Colonic mucosa (tissue), 4 donors: ENCODE data around the gene ST6GALNAC1. TPM values are rescaled to one million over a fixed set of nuclear protein-coding genes. Genes with fewer than 3 reads are reported as not detected.

ENCODE experiments used
- DNase-seq: peaks from one replicate; pipeline ENCODE4 v3.0.0-alpha.2; 2020
- H3K27ac ChIP-seq: fragments of 200-600 bp; one replicate; pipeline ENCODE4 v1.8.0; 2021
- H3K27me3 ChIP-seq: fragments of 200-600 bp; one replicate; pipeline ENCODE4 v1.8.0; 2021
- H3K36me3 ChIP-seq: fragments of 200-600 bp; one replicate; pipeline ENCODE4 v1.8.0; 2021
- H3K4me1 ChIP-seq: fragments of 200-600 bp; one replicate; pipeline ENCODE4 v1.8.0; 2021; ENCODE audit warnings: mild to moderate bottlenecking
- H3K4me3 ChIP-seq: fragments of 200-600 bp; one replicate; pipeline ENCODE4 v1.8.0; 2021
- H3K9ac ChIP-seq, 2 donors: one replicate each; pipeline ENCODE4 v1.7.0; 2013; ENCODE audit warnings: control low read depth in 2 of 2, low read depth in 2 of 2, low read length in 2 of 2
- H3K9me3 ChIP-seq: fragments of 200-600 bp; one replicate; pipeline ENCODE4 v1.8.0; 2021
- intact Hi-C: fragments of 100-400 bp; cut with DNase I; formaldehyde crosslinking; loops from one replicate; pipeline ENCODE4 v1.14.1; 2022
- total RNA-seq, 2 donors: library from RNA; stranded (reverse); fragmentation: NEBNext Ultra II Directional in 1 of 2; extraction: Animal tissue kit (Norgen Biotek cat#: 25700) in 1 of 2; gene quantifications; one replicate each; pipeline ENCODE4 v1.2.1, GENCODE V29; 2021
- TF ChIP-seq, protein P1 (sequence below): fragments of 200-600 bp; IDR thresholded peaks from one replicate; pipeline ENCODE4 v1.8.0; 2022; ENCODE audit warnings: antibody characterized with exemption, mild to moderate bottlenecking
- donor health status: healthy.
- donor health status: DM: no; HTN: no; CAD: no.
- donor health status: DM: no; HTN: no; CAD: no.

The ST6GALNAC1 gene
- total RNA-seq, 2 donors from 2014 or later, result 311 to 465 TPM

DNA sequence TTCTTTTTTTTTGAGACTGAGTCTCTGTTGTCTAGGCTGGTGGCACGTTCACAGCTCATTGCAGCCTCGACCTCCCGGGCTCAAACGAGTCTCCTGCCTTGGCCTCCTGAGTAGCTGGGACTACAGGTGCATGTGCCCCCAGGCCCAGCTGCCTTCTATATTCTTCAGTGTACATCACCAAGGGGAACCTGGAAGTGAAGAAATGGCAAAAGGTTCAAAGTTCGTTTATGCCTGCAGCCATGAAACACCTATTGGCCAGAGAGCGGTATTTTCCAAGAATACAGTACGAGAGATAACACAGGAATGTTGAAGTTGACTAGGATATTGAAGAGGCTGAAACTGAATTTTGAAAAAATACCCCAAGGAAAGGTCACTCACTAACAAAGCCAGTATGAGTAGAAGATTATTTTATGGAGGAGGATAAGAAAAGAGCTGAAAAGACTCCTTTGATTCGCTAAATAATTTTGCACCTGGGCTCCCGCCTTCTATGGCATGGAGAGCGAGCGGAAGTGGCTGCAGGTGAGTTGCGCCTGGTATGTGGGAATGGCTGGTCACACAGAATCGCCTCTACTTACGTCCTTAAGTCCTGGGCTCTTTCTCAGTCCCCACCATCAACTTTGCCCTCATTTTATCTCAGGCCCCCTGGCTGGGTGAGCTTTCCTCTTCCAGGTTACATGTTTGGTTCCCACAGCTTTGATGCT is 9.8 kb downstream of the ST6GALNAC1 start:
- H3K4me1 ChIP-seq, result no peaks in the 10 kb centered on the region
- H3K9ac ChIP-seq, result peak overlapping the region in 1 of 2 donors; percentile 44
- H3K27ac ChIP-seq, result no peak overlapping the region
- H3K36me3 ChIP-seq, result no peaks in the 10 kb centered on the region
- intact Hi-C loops, result loop anchor here (5.0 kb wide), 1 partner anchor 66 kb away; a partner anchor contains a TSS
- H3K4me3 ChIP-seq, result no peak overlapping the region
- no peak for DNase-seq
- no peaks in the 10 kb centered on the region for H3K9me3 ChIP-seq
- no peaks in the 10 kb centered on the region for H3K27me3 ChIP-seq
- TF ChIP-seq, protein P1, sequence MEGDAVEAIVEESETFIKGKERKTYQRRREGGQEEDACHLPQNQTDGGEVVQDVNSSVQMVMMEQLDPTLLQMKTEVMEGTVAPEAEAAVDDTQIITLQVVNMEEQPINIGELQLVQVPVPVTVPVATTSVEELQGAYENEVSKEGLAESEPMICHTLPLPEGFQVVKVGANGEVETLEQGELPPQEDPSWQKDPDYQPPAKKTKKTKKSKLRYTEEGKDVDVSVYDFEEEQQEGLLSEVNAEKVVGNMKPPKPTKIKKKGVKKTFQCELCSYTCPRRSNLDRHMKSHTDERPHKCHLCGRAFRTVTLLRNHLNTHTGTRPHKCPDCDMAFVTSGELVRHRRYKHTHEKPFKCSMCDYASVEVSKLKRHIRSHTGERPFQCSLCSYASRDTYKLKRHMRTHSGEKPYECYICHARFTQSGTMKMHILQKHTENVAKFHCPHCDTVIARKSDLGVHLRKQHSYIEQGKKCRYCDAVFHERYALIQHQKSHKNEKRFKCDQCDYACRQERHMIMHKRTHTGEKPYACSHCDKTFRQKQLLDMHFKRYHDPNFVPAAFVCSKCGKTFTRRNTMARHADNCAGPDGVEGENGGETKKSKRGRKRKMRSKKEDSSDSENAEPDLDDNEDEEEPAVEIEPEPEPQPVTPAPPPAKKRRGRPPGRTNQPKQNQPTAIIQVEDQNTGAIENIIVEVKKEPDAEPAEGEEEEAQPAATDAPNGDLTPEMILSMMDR, result no peak

DNA sequence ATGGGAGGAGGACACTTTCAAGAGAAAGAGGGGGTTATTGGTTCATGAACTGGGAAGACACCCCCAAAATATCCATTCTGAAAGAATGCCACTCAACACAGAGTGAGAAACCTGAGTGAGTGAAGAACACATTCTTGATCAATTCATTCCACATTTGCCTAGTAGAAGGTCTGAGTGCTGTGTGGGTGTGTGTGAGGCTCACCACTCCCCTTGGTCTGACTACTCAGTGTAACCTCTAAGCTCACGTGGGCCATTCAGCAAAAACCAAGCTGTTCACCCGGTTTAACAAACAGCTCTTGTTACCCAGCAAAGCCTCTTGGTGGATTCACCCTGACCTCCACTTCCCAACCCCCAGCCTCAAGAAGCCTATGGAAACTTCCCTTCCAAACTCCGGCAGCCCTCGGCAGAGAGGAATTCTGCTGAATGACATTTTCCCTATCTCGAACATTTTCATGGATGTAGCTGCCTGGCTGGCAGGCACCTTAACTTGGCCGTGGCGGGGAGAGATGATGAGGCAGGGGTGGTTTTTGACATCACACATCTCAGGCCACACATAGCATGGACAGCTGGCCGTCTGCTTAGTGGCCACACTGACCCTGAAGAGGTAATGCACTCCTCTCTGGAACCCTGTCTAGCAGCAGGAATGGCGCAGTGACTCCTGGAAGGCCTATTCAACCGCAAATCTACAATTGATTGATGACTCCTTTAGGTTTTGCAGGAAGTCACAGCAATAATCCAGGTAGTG is 11.6 kb downstream of the ST6GALNAC1 start:
- no peaks in the 10 kb centered on the region for H3K36me3 ChIP-seq
- no peak for DNase-seq
- intact Hi-C loops, result loop anchor here (5.0 kb wide), 1 partner anchor 65 kb away; a partner anchor contains a TSS
- H3K27ac ChIP-seq, result no peak overlapping the region
- H3K9me3 ChIP-seq, result no peaks in the 10 kb centered on the region
- no peaks in the 10 kb centered on the region for H3K4me1 ChIP-seq
- TF ChIP-seq, protein P1, result no peak
- H3K27me3 ChIP-seq, result no peaks in the 10 kb centered on the region
- peak overlapping the region in 1 of 2 donors; percentile 8 for H3K9ac ChIP-seq
- H3K4me3 ChIP-seq, result no peak overlapping the region

DNA sequence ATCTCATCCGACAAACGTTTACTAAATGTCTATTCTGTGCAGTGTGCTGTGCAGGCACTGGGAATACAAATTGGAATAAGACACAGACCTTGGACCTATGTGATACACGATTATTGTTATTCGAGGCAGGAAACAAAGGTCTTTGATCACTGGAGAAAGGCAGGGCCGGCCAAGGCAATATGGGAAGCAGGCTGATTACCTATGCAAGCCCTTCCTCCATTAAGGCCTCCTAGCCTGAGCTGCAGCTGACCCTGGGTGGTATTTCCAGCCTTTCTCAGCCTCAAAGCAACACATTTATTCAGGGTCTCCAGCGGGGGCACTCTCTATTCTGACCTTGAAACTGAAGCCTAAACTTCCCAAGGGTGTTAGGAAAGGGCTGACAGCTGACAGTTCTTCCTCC is 13.4 kb downstream of the ST6GALNAC1 start:
- Histone ChIP-seq H3K36me3 (no peaks in the 10 kb centered on the region), H3K4me1 (no peaks in the 10 kb centered on the region), H3K27me3 (no peaks in the 10 kb centered on the region), H3K4me3 (no peak overlapping the region), H3K9me3 (no peaks in the 10 kb centered on the region), H3K9ac (peak overlapping the region in 1 of 2 donors; percentile 26), H3K27ac (no peak overlapping the region)
- intact Hi-C loops, result loop anchor here (5.0 kb wide), 1 partner anchor 63 kb away; a partner anchor contains a TSS
- DNase-seq, result no peak
- TF ChIP-seq, protein P1, result no peak

DNA sequence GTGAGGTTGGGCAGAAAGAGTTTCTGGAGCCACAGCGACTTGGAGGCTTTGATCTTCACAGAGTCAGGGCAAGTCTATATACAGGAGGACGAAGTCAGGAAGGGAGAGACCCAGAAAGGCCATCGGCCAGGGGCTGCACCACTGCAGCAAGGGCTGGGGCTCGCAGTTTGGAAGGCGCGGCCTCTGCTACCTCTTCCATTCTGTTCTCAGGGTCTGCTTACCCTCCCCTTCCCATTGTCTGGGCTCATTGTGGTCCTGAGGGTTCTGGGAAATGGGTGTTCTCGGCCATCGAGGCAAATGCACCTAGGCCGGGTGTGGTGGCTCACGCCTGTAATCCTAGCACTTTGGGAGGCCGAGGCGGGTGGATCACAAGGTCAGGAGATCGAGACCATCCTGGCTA is 16.0 kb downstream of the ST6GALNAC1 start:
- intact Hi-C loops, result loop anchor here (5.0 kb wide), 1 partner anchor 55 kb away; no protein-coding TSS in a partner anchor
- Histone ChIP-seq H3K27me3 (no peaks in the 10 kb centered on the region), H3K27ac (no peak overlapping the region), H3K36me3 (no peaks in the 10 kb centered on the region), H3K4me3 (no peak overlapping the region), H3K9me3 (no peaks in the 10 kb centered on the region), H3K4me1 (no peaks in the 10 kb centered on the region), H3K9ac (no peak overlapping the region)
- DNase-seq, result no peak
- TF ChIP-seq, protein P1, result no peak

DNA sequence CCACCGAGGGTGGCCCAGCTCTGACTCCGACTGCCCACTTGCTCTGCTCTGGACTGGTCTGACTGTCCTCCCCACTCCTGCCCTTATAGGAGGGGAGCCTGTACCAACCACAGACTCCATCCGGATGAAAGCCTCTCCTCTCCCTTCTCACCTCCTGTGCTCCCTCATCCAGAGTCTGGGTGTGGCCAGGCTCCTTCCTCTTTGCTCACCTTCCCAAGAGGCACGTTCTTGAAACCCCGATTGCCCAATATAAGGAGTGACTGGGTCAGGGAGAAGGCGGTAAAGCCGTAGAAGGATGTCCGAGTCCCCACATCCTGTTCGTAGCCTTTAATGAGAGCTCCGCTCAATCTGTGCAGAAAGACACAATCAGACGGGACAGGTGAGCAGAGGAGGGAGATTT is 17.1 kb downstream of the ST6GALNAC1 start:
- no peaks in the 10 kb centered on the region for H3K4me1 ChIP-seq
- H3K9me3 ChIP-seq, result no peaks in the 10 kb centered on the region
- TF ChIP-seq, protein P1, result no peak
- no peak overlapping the region for H3K9ac ChIP-seq
- no peak for DNase-seq
- no peaks in the 10 kb centered on the region for H3K27me3 ChIP-seq
- H3K27ac ChIP-seq, result no peak overlapping the region
- intact Hi-C loops, result loop anchor here (5.0 kb wide), 1 partner anchor 56 kb away; no protein-coding TSS in a partner anchor
- no peaks in the 10 kb centered on the region for H3K36me3 ChIP-seq
- no peak overlapping the region for H3K4me3 ChIP-seq
